ENCODE data around the gene BEAN1.

BEAN1 gene

GRCh38 chr16:66427036-66427860 is at the start of gene BEAN1:
Gene BEAN1, plus strand, starts transcription at chr16:66427295. Its CDS starts 10,382 bp downstream, at chr16:66437677.
- DNase-seq: peak; percentile 71

GRCh38 chr16:66377324-66377723 is 49.8 kb upstream of the BEAN1 start:
- no peak for DNase-seq

- DNase-seq: no peak
Observed at GRCh38 chr16:66378741-66379570, 48.1 kb upstream of the BEAN1 start.

- DNase-seq: no peak
Observed at GRCh38 chr16:66379571-66379941, 47.5 kb upstream of the BEAN1 start.

- DNase-seq: no peak
Observed at GRCh38 chr16:66380421-66380820, 46.7 kb upstream of the BEAN1 start.

GRCh38 chr16:66381585-66382170 is 45.4 kb upstream of the BEAN1 start:
- DNase-seq: no peak

GRCh38 chr16:66382171-66382965 is 44.7 kb upstream of the BEAN1 start:
- no peak for DNase-seq

- DNase-seq: no peak
Observed at GRCh38 chr16:66382966-66383299, 44.2 kb upstream of the BEAN1 start.

- DNase-seq: no peak
Observed at GRCh38 chr16:66383551-66383950, 43.5 kb upstream of the BEAN1 start.

- DNase-seq: no peak
Observed at GRCh38 chr16:66385415-66385814, 41.7 kb upstream of the BEAN1 start.

- no peak for DNase-seq
Observed at GRCh38 chr16:66386629-66387622, 40.2 kb upstream of the BEAN1 start.

GRCh38 chr16:66387817-66388332 is 39.2 kb upstream of the BEAN1 start:
- DNase-seq: no peak

- DNase-seq: no peak
Observed at GRCh38 chr16:66388350-66389139, 38.5 kb upstream of the BEAN1 start.

- DNase-seq: no peak
Observed at GRCh38 chr16:66389256-66390176, 37.6 kb upstream of the BEAN1 start.

- no peak for DNase-seq
Observed at GRCh38 chr16:66390346-66391108, 36.6 kb upstream of the BEAN1 start.

- DNase-seq: no peak
Observed at GRCh38 chr16:66391726-66392670, 35.1 kb upstream of the BEAN1 start.

GRCh38 chr16:66395806-66396555 is 31.1 kb upstream of the BEAN1 start:
- DNase-seq: no peak
